ENCODE measurements around the gene CABLES1.
"Not testable (repeated sequence)": the region's sequence is repeated elsewhere in the genome, so short reads cannot be mapped to it uniquely, and the experiment has no call there.

CABLES1 gene

DNA sequence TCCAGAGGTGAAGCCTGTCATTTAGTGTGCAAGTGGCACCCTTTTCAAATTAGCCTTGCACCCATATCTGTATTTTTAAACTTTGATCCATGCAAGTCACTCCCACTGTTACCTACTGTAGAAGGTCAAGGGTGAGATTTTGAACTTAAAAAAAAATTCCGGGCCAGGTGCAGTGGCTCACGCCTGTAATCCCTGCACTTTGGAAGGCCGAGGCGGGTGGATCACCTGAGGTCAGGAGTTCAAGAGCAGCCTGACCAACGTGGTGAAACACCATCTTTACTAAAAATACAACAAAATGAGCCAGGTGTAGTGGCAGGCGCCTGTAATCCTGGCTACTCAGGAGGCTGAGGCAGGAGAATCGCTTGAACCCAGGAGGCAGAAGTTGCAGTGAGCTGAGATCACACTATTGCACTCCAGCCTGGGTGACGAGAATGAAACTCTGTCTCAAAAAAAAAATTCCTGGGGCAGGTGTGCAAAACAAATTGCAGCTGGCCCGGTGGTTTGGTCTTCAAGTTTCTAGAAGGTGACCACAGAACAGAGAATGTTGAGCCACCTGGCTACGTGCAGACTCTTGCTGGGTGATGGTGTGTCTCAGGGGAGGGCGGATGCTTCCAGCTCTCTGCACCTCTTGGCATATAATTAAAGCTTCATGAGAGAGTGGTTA, 106.7 kb downstream of the CABLES1 start:
- WGBS, 2 donors (ENCODE audit: extremely low coverage in 2 of 2, insufficient read length in 2 of 2, insufficient replicate concordance in 1 of 2), result no CpG with 5 or more reads among the region's 11 CpGs
- not testable (repeated sequence) for H3K14ac ChIP-seq (ENCODE audit: low read length); H3K4me1 ChIP-seq (ENCODE audit: control insufficient read depth in 2 of 2, insufficient read depth in 1 of 2, low read depth in 1 of 2, low read length in 2 of 2); DNase-seq (ENCODE audit: low spot score); H2BK120ac ChIP-seq (ENCODE audit: low read depth, low read length); H3K4me2 ChIP-seq (ENCODE audit: insufficient read depth, low read length, poor library complexity, severe bottlenecking); H3K4ac ChIP-seq (ENCODE audit: low read length); H2BK12ac ChIP-seq (ENCODE audit: low read length); H3K36me3 ChIP-seq (replicated peaks in 1 of 2; ENCODE audit: control insufficient read depth in 2 of 2, insufficient read depth in 2 of 2, low read length in 2 of 2); H3K79me1 ChIP-seq (ENCODE audit: low read depth, low read length); H4K8ac ChIP-seq (ENCODE audit: low read depth, low read length); H2BK15ac ChIP-seq (ENCODE audit: low read length); H3K18ac ChIP-seq (ENCODE audit: low read length); H3K9me3 ChIP-seq (replicated peaks in 1 of 2; ENCODE audit: control insufficient read depth in 2 of 2, insufficient read depth in 1 of 2, low read depth in 1 of 2, low read length in 2 of 2); H3K9ac ChIP-seq (ENCODE audit: low read depth, low read length, poor library complexity); H4K91ac ChIP-seq (ENCODE audit: low read depth, low read length, poor library complexity); H2AK5ac ChIP-seq (ENCODE audit: low read depth, low read length); H2AFZ ChIP-seq (ENCODE audit: low read length); H3K23ac ChIP-seq (ENCODE audit: low read depth, low read length, poor library complexity); H3K27me3 ChIP-seq (ENCODE audit: control insufficient read depth in 3 of 3, insufficient read depth in 3 of 3, low read depth in 1 of 3, low read length in 3 of 3); H2BK5ac ChIP-seq (ENCODE audit: low read length); H3K4me3 ChIP-seq (ENCODE audit: low read length in 2 of 2); H3K27ac ChIP-seq (replicated peaks; ENCODE audit: low read length)

GRCh38 chr18:23243178-23243577, 107.9 kb downstream of the CABLES1 start:
- no peak overlapping the region for H3K23ac ChIP-seq (ENCODE audit: low read depth, low read length, poor library complexity)
- no peak overlapping the region for H2BK15ac ChIP-seq (ENCODE audit: low read length)
- no peak overlapping the region for H2AK5ac ChIP-seq (ENCODE audit: low read depth, low read length)
- no peak overlapping the region for H3K4ac ChIP-seq (ENCODE audit: low read length)
- no peak overlapping the region for H4K91ac ChIP-seq (ENCODE audit: low read depth, low read length, poor library complexity)
- no peaks in the 10 kb centered on the region for H3K79me1 ChIP-seq (ENCODE audit: low read depth, low read length)
- no peak for DNase-seq (ENCODE audit: low spot score)
- peaks cover 0 to 3% of the 10 kb centered on the region in 2 donors for H3K4me1 ChIP-seq (ENCODE audit: control insufficient read depth in 2 of 2, insufficient read depth in 1 of 2, low read depth in 1 of 2, low read length in 2 of 2)
- no peak overlapping the region for H2BK12ac ChIP-seq (ENCODE audit: low read length)
- H3K9ac ChIP-seq (ENCODE audit: low read depth, low read length, poor library complexity), result no peak overlapping the region
- H2AFZ ChIP-seq (ENCODE audit: low read length), result no peak overlapping the region
- no peak overlapping the region for H3K4me3 ChIP-seq (ENCODE audit: low read length in 2 of 2)
- H3K27ac ChIP-seq (replicated peaks; ENCODE audit: low read length), result no peak overlapping the region
- WGBS, 2 donors (ENCODE audit: extremely low coverage in 2 of 2, insufficient read length in 2 of 2, insufficient replicate concordance in 1 of 2), result no CpG with 5 or more reads among the region's 3 CpGs
- peaks cover 0 to 4% of the 10 kb centered on the region in 2 donors for H3K36me3 ChIP-seq (replicated peaks in 1 of 2; ENCODE audit: control insufficient read depth in 2 of 2, insufficient read depth in 2 of 2, low read length in 2 of 2)
- H2BK120ac ChIP-seq (ENCODE audit: low read depth, low read length), result no peak overlapping the region
- H3K27me3 ChIP-seq (ENCODE audit: control insufficient read depth in 3 of 3, insufficient read depth in 3 of 3, low read depth in 1 of 3, low read length in 3 of 3), result no peaks in the 10 kb centered on the region
- no peaks in the 10 kb centered on the region for H3K9me3 ChIP-seq (replicated peaks in 1 of 2; ENCODE audit: control insufficient read depth in 2 of 2, insufficient read depth in 1 of 2, low read depth in 1 of 2, low read length in 2 of 2)
- H3K4me2 ChIP-seq (ENCODE audit: insufficient read depth, low read length, poor library complexity, severe bottlenecking), result no peak overlapping the region
- no peak overlapping the region for H3K18ac ChIP-seq (ENCODE audit: low read length)
- no peak overlapping the region for H4K8ac ChIP-seq (ENCODE audit: low read depth, low read length)
- H2BK5ac ChIP-seq (ENCODE audit: low read length), result no peak overlapping the region
- H3K14ac ChIP-seq (ENCODE audit: low read length), result no peak overlapping the region

DNA sequence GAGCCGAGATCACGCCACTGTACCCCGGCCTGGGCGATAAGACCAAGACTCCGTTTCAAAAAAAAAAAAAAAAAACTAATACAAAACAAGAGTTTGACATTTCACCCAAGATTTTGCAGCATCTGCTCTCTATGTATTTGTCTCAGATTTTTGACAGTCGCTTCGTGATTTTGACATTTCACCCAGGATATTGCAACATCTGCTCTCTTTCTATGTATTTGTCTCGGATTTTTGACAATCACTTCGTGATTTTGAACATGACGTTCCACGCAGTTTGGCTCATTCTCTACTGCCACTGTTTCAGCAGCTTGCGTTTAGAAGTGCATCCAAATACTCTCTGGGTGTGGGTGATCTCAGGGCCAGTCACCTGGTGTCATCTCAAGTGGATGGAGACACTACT, 108.5 kb downstream of the CABLES1 start:
- Histone ChIP-seq H2BK120ac (ENCODE audit: low read depth, low read length) (no peak overlapping the region), H3K4ac (ENCODE audit: low read length) (no peak overlapping the region), H3K4me1 (ENCODE audit: control insufficient read depth in 2 of 2, insufficient read depth in 1 of 2, low read depth in 1 of 2, low read length in 2 of 2) (peaks cover 0 to 3% of the 10 kb centered on the region in 2 donors), H3K9me3 (replicated peaks in 1 of 2; ENCODE audit: control insufficient read depth in 2 of 2, insufficient read depth in 1 of 2, low read depth in 1 of 2, low read length in 2 of 2) (peaks cover 2% of the 10 kb centered on the region in 2 donors), H2AK5ac (ENCODE audit: low read depth, low read length) (no peak overlapping the region), H2AFZ (ENCODE audit: low read length) (no peak overlapping the region), H2BK15ac (ENCODE audit: low read length) (no peak overlapping the region), H3K27ac (replicated peaks; ENCODE audit: low read length) (no peak overlapping the region), H4K91ac (ENCODE audit: low read depth, low read length, poor library complexity) (no peak overlapping the region), H3K27me3 (ENCODE audit: control insufficient read depth in 3 of 3, insufficient read depth in 3 of 3, low read depth in 1 of 3, low read length in 3 of 3) (no peaks in the 10 kb centered on the region), H3K79me1 (ENCODE audit: low read depth, low read length) (no peaks in the 10 kb centered on the region), H3K4me2 (ENCODE audit: insufficient read depth, low read length, poor library complexity, severe bottlenecking) (no peak overlapping the region), H3K4me3 (ENCODE audit: low read length in 2 of 2) (no peak overlapping the region), H3K9ac (ENCODE audit: low read depth, low read length, poor library complexity) (no peak overlapping the region), H3K36me3 (replicated peaks in 1 of 2; ENCODE audit: control insufficient read depth in 2 of 2, insufficient read depth in 2 of 2, low read length in 2 of 2) (peaks cover 0 to 2% of the 10 kb centered on the region in 2 donors), H3K23ac (ENCODE audit: low read depth, low read length, poor library complexity) (no peak overlapping the region), H3K14ac (ENCODE audit: low read length) (no peak overlapping the region), H4K8ac (ENCODE audit: low read depth, low read length) (no peak overlapping the region), H3K18ac (ENCODE audit: low read length) (no peak overlapping the region), H2BK5ac (ENCODE audit: low read length) (no peak overlapping the region), H2BK12ac (ENCODE audit: low read length) (no peak overlapping the region)
- WGBS, 2 donors (ENCODE audit: extremely low coverage in 2 of 2, insufficient read length in 2 of 2, insufficient replicate concordance in 1 of 2), result no CpG with 5 or more reads among the region's 12 CpGs
- DNase-seq (ENCODE audit: low spot score), result no peak

DNA sequence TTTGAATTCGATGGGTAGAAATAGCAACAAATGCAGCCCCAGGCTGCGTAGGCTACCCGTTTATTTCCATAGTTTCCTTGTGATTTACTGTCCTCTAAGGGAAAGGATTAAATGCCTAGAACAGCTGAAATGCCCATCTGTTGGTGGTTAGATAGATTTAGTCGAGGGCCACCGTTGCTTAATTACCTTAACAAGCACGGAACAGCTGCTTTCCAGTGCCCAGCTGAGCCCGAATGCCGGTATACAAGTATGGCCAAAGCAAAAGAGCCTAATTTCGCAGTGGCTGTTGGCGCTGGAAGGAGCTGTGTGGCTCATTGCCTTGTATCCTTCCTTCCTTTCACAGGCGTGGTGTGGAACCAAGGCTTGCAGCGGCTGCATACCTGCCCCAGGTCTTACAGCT, 109.1 kb downstream of the CABLES1 start:
- Histone ChIP-seq H3K4me2 (ENCODE audit: insufficient read depth, low read length, poor library complexity, severe bottlenecking) (no peak overlapping the region), H2AK5ac (ENCODE audit: low read depth, low read length) (no peak overlapping the region), H3K23ac (ENCODE audit: low read depth, low read length, poor library complexity) (no peak overlapping the region), H2AFZ (ENCODE audit: low read length) (no peak overlapping the region), H3K4me1 (ENCODE audit: control insufficient read depth in 2 of 2, insufficient read depth in 1 of 2, low read depth in 1 of 2, low read length in 2 of 2) (peaks cover 0 to 3% of the 10 kb centered on the region in 2 donors), H3K36me3 (replicated peaks in 1 of 2; ENCODE audit: control insufficient read depth in 2 of 2, insufficient read depth in 2 of 2, low read length in 2 of 2) (peaks cover 0 to 2% of the 10 kb centered on the region in 2 donors), H4K8ac (ENCODE audit: low read depth, low read length) (no peak overlapping the region), H3K14ac (ENCODE audit: low read length) (no peak overlapping the region), H3K4ac (ENCODE audit: low read length) (no peak overlapping the region), H3K9ac (ENCODE audit: low read depth, low read length, poor library complexity) (no peak overlapping the region), H2BK12ac (ENCODE audit: low read length) (no peak overlapping the region), H3K9me3 (replicated peaks in 1 of 2; ENCODE audit: control insufficient read depth in 2 of 2, insufficient read depth in 1 of 2, low read depth in 1 of 2, low read length in 2 of 2) (peaks cover 5 to 8% of the 10 kb centered on the region in 2 donors), H2BK5ac (ENCODE audit: low read length) (no peak overlapping the region), H3K27me3 (ENCODE audit: control insufficient read depth in 3 of 3, insufficient read depth in 3 of 3, low read depth in 1 of 3, low read length in 3 of 3) (no peaks in the 10 kb centered on the region), H3K79me1 (ENCODE audit: low read depth, low read length) (no peaks in the 10 kb centered on the region), H2BK120ac (ENCODE audit: low read depth, low read length) (no peak overlapping the region), H3K18ac (ENCODE audit: low read length) (no peak overlapping the region), H4K91ac (ENCODE audit: low read depth, low read length, poor library complexity) (no peak overlapping the region), H2BK15ac (ENCODE audit: low read length) (no peak overlapping the region), H3K27ac (replicated peaks; ENCODE audit: low read length) (no peak overlapping the region), H3K4me3 (ENCODE audit: low read length in 2 of 2) (no peak overlapping the region)
- DNase-seq (ENCODE audit: low spot score), result no peak
- no CpG with 5 or more reads among the region's 12 CpGs for WGBS, 2 donors (ENCODE audit: extremely low coverage in 2 of 2, insufficient read length in 2 of 2, insufficient replicate concordance in 1 of 2)

Measured in neuronal stem cell (in vitro differentiated cells).